ENCODE measurements around the gene STEAP4. TPM values are rescaled to one million over a fixed set of nuclear protein-coding genes. Genes with fewer than 3 reads are reported as not detected.

Gene STEAP4
- total RNA-seq, 1 experiment from 2014 or later = not detected

DNA sequence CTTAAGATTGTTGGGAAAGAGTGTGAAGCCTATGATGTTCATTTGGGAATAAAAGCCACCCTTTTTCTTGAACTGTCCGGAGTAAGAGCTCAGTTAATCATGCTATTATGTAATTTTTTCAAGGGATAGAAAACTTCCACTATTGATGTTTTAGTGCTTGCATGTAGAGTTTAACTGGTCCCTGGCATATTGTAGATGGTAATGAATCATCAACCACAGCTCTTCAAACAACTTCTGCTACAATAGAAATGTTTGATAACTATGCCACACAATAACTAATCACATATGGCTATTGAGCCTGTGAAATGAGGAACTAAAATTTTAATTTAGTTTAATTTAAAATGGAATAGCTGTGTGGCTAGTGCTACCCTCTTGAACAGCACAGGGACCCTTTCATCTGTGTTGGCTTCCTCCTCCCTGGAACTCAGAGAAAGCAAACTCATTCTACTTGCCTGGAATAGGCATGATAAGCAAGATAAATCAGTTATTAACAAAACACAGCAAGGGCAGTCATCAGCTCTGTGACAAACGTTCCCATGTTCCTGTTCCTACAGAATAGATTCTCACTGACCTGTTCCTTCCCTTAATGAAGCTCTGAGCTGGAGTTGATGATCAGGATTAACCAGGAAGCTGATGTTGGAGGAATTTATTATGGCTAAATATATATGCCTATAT lies 82.0 kb downstream of the STEAP4 start:
- Mint-ChIP-seq H3K27me3 (ENCODE audit: low read depth) (no peaks in the 10 kb centered on the region; the same call in 1 of the 2 replicates), H3K4me1 (peaks cover 7 to 12% of the 10 kb centered on the region in 2 experiments), H3K9me3 (no peaks in the 10 kb centered on the region; a peak in 1 of 5 replicates), H3K27ac (no peak overlapping the region), H3K4me3 (no peak overlapping the region), H3K36me3 (ENCODE audit: insufficient read depth in 1 of 3, low read depth in 3 of 3) (no peaks in the 10 kb centered on the region)
- Histone ChIP-seq H3K4ac (ENCODE audit: low read depth, low read length) (no peak overlapping the region), H3K79me1 (ENCODE audit: insufficient read depth, low read depth, low read length, poor library complexity, severe bottlenecking) (no peaks in the 10 kb centered on the region), H3K14ac (ENCODE audit: insufficient read depth, low read length) (no peak overlapping the region), H3K27ac (ENCODE audit: insufficient read length, low read depth, low read length) (no peak overlapping the region), H2BK12ac (ENCODE audit: insufficient read length, low read depth, low read length) (no peak overlapping the region), H3K4me2 (ENCODE audit: insufficient read depth, insufficient read length, low read length) (no peak overlapping the region), H2AK5ac (ENCODE audit: insufficient read length, low read length) (no peak overlapping the region), H4K20me1 (ENCODE audit: control insufficient read depth, insufficient read depth, insufficient read length) (no peaks in the 10 kb centered on the region), H3K23me2 (ENCODE audit: insufficient read length, low read depth, low read length, poor library complexity, severe bottlenecking) (peaks cover 7% of the 10 kb centered on the region), H3K23ac (ENCODE audit: insufficient read length, low read depth, low read length) (no peak overlapping the region), H3T11ph (ENCODE audit: low read length) (no peak overlapping the region), H2BK120ac (ENCODE audit: low read depth, low read length, poor library complexity, severe bottlenecking) (no peak overlapping the region), H2BK20ac (ENCODE audit: low read depth, low read length, poor library complexity, severe bottlenecking) (no peak overlapping the region), H3K9ac (ENCODE audit: extremely low read depth, insufficient read length, low read length) (no peak overlapping the region), H3K18ac (ENCODE audit: insufficient read length, low read depth, low read length) (no peak overlapping the region), H2BK5ac (ENCODE audit: insufficient read length, low read length) (no peak overlapping the region), H3K27me3 (ENCODE audit: insufficient read depth, low read length) (no peaks in the 10 kb centered on the region), H4K91ac (ENCODE audit: insufficient read length, low read depth, low read length) (no peak overlapping the region), H2AFZ (ENCODE audit: low read length) (no peak overlapping the region), H3K56ac (ENCODE audit: insufficient read length, low read depth, low read length) (no peak overlapping the region), H2BK15ac (ENCODE audit: low read depth, low read length) (no peak overlapping the region), H3K79me2 (ENCODE audit: insufficient read depth, low read length) (no peaks in the 10 kb centered on the region), H3K4me1 (ENCODE audit: insufficient read depth, low read length) (no peaks in the 10 kb centered on the region), H4K5ac (ENCODE audit: insufficient read length, low read depth, low read length) (no peak overlapping the region), H4K8ac (replicated peaks; ENCODE audit: insufficient read length, low read depth, low read length) (no peak overlapping the region), H3K9me3 (ENCODE audit: control insufficient read depth, low read depth, low read length) (no peaks in the 10 kb centered on the region)
- no peak for DNase-seq
- WGBS (ENCODE audit: extremely low coverage, insufficient read length, low lambda C conversion rate) = no CpG with 5 or more reads among the region's 2 CpGs
- TF ChIP-seq, protein P1, sequence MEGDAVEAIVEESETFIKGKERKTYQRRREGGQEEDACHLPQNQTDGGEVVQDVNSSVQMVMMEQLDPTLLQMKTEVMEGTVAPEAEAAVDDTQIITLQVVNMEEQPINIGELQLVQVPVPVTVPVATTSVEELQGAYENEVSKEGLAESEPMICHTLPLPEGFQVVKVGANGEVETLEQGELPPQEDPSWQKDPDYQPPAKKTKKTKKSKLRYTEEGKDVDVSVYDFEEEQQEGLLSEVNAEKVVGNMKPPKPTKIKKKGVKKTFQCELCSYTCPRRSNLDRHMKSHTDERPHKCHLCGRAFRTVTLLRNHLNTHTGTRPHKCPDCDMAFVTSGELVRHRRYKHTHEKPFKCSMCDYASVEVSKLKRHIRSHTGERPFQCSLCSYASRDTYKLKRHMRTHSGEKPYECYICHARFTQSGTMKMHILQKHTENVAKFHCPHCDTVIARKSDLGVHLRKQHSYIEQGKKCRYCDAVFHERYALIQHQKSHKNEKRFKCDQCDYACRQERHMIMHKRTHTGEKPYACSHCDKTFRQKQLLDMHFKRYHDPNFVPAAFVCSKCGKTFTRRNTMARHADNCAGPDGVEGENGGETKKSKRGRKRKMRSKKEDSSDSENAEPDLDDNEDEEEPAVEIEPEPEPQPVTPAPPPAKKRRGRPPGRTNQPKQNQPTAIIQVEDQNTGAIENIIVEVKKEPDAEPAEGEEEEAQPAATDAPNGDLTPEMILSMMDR (conservative IDR thresholded peaks at IDR 0.05) = no peak
